GM21390 (cell line): ENCODE data around the gene SMO.
"Not testable (repeated sequence)": the region's sequence is repeated elsewhere in the genome, so short reads cannot be mapped to it uniquely, and the experiment has no call there.

Source experiments
- ATAC-seq: cut with Tn5 transposase; IDR thresholded peaks from one replicate; pipeline ENCODE4 v1.9.1; 2021; ENCODE audit not compliant: unreplicated experiment

SMO gene

DNA sequence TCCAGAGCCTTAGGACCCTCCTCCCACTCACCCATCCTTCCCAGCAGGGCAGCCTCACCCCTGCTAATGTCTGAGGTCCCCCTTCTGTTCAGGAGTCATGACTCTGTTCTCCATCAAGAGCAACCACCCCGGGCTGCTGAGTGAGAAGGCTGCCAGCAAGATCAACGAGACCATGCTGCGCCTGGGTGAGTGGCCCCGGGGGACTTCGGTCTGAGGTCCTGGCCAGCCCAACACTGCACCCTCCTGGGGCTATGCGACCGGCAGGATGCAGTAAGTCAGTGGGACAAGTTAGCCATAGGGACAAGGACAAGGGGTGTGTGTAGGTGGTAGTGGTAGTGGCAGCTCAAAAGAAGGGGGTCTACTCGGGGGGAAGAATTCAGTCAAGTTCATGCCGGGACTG, 20.2 kb downstream of the SMO start:
- ATAC-seq: no peak

DNA sequence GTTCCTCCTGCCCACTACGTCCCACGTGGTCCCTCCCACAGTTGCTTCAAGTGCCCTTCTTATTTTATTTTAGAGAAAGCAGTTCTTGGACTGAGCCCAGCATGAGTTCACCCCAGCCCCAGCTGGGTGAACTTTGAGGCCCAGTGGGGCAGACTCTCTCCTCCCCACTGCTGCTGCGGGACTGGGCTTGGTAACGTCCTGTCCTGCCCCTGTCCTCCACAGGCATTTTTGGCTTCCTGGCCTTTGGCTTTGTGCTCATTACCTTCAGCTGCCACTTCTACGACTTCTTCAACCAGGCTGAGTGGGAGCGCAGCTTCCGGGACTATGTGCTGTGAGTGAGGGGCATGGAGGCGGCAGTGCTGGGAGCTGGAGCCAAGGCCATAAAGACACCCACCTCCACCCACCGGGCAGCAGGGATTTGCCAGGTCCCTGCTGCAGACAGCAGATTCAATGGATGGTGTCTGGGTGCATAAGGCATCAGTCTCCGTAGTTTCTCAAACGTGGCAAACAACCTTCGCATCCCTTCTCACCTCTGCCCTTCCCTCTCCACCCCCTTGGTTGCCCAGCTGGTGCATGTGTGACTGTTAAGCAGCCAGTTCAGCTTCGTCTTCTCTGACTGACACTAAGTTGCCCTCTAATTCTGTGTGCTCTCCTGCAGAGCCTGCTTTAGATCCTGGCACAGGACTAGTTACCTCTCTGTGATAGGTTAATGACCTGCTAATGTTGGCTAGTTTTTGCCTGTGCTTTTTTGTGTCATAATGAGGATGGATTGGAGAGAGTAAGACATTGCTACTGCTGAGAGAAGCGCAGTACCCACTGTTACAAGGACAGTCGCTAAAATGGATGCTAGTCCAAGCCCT, 20.9 kb downstream of the SMO start:
- ATAC-seq: no peak

DNA sequence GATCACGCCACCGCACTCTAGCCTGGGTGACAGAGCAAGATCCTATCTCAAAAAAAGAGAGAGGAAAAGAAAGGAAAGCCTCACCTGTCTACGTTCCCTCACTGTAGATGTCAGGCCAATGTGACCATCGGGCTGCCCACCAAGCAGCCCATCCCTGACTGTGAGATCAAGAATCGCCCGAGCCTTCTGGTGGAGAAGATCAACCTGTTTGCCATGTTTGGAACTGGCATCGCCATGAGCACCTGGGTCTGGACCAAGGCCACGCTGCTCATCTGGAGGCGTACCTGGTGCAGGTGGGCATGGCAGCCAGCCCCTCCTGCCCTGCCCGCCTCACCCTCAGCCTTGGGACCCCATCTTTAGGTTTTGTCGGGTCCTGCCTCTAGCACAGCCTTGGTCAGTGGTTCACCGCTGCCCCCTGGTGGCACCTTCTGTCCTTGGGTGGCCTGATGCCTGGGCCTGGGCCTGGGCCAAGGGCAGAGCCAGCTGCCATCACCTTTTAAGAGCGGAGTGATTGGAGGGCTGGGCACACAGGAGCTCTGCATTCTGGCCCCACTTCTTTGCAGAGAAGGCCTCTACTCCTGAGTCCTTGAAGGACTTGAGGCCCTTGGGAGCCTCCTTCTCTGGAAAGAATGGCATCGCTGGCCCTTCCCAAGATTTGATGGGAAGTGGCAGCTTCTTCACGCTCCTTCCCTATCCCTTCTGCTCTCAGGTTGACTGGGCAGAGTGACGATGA, 22.0 kb downstream of the SMO start:
- ATAC-seq: no peak

- no peak for ATAC-seq
Measured at GRCh38 chr7:129210989-129211312, 22.5 kb downstream of the SMO start.

- no peak for ATAC-seq
Measured at GRCh38 chr7:129212126-129212525, 23.7 kb downstream of the SMO start.

DNA sequence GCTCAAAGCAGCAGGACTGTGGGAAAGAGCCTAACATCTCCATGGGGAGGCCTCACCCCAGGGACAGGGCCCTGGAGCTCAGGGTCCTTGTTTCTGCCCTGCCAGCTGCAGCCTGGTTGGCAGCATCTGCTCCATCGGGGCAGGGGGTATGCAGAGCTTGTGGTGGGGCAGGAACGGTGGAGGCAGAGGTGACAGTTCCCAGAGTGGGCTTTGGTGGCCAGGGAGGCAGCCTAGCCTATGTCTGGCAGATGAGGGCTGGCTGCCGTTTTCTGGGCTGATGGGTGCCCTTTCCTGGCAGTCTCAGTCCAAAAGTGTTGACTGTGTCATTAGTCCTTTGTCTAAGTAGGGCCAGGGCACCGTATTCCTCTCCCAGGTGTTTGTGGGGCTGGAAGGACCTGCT, 24.2 kb downstream of the SMO start:
- no peak for ATAC-seq

DNA sequence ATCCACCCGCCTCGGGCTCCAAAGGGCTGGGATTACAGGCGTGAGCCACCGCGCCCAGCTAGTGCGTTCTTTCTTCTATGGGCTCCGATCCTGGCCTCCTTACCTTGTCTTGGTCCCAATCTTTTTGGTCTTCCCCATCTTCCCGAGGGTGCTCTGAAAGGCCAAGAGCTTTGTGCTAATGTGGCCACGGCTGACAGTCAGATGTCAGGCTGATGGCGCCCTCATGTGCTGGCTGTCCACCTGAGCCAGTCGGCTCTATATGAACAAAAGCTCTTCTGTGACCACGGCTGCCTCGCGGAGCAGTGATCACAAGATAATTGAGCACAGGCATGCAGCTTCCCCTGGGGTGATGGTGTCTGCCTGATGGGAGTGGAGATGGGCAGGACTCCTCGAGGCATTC, 25.4 kb downstream of the SMO start:
- ATAC-seq: no peak

DNA sequence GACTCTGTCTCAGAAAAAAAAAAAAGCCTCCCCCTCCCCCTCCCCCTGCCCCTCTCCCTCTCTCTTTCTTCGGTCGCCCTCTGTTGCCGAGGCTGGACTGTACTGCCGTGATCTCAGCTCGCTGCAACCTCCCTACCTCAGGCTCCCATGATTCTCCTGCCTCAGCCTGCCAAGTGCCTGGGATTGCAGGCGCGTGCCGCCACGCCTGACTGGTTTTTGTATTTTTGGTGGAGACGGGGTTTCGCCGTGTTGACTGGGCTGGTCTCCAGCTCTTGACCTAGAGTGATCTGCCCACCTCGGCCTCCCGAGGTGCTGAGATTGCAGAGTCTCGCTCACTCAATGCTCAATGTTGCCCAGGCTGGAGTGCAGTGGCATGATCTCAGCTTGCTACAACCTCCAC, 27.3 kb downstream of the SMO start:
- ATAC-seq: not testable (repeated sequence)

DNA sequence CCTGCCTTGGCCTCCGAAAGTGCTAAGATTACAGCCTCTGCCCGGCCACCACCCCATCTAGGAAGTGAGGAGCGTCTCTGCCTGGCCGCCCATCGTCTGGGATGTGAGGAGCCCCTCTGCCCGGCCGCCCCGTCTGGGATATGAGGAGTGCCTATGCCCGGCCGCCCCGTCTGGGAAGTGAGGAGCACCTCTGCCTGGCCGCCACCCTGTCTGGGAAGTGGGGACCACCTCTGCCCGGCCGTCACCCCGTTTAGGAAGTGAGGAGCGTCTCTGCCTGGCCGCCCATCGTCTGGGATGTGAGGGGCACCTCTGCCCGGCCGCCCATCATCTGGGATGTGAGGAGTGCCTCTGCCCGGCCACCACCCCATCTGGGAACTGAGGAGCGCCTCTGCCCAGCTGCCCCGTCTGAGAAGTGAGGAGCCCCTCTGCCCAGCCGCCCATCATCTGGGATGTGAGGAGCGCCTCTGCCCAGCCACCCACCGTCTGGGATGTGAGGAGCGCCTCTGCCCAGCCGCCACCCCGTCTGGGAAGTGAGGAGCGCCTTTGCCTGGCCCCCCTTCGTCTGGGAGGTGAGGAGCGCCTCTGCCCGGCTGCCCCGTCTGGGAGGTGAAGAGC, 27.8 kb downstream of the SMO start:
- not testable (repeated sequence) for ATAC-seq

DNA sequence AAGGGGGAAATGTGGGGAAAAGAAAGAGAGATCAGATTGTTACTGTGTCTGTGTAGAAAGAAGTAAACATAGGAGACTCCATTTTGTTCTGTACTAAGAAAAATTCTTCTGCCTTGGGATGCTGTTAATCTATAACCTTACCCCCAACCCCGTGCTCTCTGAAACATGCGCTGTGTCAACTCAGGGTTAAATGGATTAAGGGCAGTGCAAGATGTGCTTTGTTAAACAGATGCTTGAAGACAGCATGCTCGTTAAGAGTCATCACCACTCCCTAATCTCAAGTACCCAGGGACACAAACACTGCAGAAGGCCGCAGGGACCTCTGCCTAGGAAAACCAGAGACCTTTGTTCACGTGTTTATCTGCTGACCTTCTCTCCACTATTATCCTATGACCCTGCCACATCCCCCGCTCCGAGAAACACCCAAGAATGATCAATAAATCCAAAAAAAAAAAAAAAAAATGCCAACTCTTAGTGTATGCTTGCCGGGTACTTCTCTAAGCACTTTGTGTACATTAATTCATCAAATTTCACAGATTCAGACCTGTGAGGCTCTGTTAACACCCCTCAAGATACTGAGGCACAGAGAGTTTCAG, 28.5 kb downstream of the SMO start:
- not testable (repeated sequence) for ATAC-seq

GRCh38 chr7:129218514-129219062, 30.2 kb downstream of the SMO start:
- ATAC-seq: peak; percentile 57

GRCh38 chr7:129219166-129219565, 30.7 kb downstream of the SMO start:
- ATAC-seq: not testable (repeated sequence)

DNA sequence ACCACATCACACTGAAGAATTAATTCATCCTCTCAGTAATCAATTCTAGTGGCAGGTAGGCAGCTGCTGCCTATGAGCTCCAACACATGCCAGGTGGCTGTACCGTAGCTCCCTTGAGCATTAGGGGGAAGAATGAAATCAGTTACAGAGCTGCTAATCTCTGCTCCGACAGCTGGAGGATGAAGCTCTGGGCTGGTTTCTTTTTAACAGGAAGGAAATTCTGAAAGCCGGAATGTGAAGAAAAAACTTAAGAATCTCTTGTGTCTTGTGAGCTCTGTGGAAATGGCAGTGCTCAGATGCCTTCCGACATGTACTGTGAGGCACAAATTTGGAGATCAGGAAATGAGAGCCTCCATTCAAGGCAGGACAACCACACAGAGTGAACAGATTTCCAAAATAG, 33.6 kb downstream of the SMO start:
- ATAC-seq: no peak

DNA sequence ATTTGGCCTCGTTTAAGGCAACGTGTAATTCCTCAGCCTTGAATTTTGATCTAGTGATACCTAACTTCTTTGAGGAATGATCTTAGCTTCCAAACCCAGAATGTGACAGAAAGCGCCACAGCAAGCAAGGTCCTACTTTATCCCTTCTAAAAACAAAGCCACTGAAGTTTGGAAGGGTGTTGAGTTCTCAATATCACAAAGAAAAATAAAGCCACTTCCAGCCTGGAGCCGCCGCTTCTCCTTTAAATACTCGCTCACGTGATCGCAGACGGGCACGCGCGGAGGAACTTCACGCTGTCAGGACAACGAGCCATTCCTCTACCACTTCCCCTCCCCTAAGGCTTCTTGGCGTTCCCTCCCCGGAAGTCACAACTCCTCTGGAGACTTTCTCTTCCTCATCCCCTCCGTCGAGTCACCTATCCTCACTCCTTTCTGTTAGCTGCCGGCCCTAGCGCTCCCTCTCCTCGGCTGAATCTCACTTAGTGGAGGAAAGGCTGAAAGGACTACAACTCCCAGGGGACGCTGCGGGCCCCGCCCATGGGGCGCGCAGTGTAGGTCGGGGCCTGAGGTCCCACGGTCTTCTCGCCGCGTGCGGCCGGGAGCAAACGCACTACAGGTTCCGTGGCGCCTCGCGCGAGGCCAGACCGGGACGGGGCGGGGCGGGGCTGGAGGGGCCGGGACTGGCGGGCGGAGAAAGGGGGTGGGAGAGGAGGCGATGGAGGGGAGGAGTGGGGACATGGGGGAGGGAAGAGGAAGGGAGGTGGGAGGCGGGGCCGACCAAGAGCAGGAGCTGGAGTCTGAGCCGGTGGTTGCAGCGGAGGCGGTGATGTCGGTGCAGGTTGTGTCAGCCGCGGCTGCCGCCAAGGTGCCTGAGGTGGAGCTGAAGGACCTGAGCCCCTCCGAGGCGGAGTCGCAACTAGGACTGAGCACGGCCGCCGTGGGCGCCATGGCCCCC, 36.1 kb downstream of the SMO start, which contains the start of gene AHCYL2:
Gene AHCYL2, plus strand, starts transcription at position 780 of the 955 bp plus-strand sequence.
- peak; percentile 86 for ATAC-seq

GRCh38 chr7:129225206-129225930, 36.9 kb downstream of the SMO start:
- ATAC-seq: peak; percentile 33

DNA sequence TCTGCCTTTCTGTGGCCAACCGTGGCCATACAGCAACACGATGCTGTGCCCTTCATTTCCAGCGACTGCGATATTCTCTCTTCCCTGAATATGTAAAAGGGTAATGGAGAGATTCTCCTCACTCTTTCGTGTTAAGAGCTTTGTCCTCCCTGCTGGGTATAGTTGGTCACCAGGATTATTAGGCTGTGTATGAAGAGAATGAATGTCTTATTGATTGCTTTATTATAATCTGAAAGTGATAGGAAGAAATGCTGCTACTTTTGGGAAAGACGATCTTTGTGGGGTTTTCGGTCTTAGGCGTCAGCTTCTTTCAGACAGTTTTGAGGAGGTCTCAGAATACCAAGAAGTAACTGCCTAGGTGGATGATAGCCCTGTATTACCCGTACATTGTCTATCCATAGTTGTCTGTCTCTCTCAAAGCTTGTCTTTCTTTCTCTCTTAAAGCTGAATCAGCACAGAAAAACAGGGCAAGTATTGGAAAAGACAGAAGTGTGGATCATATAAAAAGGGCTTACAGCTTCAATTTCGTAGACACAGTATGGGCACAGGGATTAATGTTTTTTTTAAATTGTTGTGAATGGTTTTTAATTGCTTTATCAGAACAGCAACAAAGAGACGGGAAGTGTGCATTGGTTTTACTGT, 37.6 kb downstream of the SMO start:
- ATAC-seq: no peak

GRCh38 chr7:129227646-129228578, 39.5 kb downstream of the SMO start:
- ATAC-seq: no peak

- ATAC-seq: no peak
Measured at GRCh38 chr7:129228633-129229032, 40.2 kb downstream of the SMO start.
